Motor neuron (in vitro differentiated cells): Measurements from ENCODE around the gene TRIM32. TPM values are rescaled to one million over a fixed set of nuclear protein-coding genes. Genes with fewer than 3 reads are reported as not detected.
A peak's percentile ranks its signal among the peaks of the same experiment; 100 is the strongest.

Experiments used
- ATAC-seq, 8 experiments: fragments of 200-7000 bp; cut with Tn5 transposase; replicated peaks in 6 of 8; 2 replicates each; pipeline ENCODE4 v1.8.0; 2021; ENCODE audit warnings: mild to moderate bottlenecking in 8 of 8, moderate library complexity in 8 of 8
- H3K27ac ChIP-seq, 2 donors: fragments of 250-450 bp; sonication (Bioruptor Pico); 2 replicates each; pipeline ENCODE4 v1.9.0; 2021; ENCODE audit warnings: antibody characterized with exemption in 2 of 2, mild to moderate bottlenecking in 2 of 2, moderate library complexity in 1 of 2
- H3K4me1 ChIP-seq, 2 donors: fragments of 250-450 bp; sonication (Bioruptor Pico); replicated peaks in 1 of 2; 2 replicates each; pipeline ENCODE4 v1.6.1; 2021; ENCODE audit warnings: antibody characterized with exemption in 2 of 2, mild to moderate bottlenecking in 2 of 2, moderate library complexity in 1 of 2
- H3K4me3 ChIP-seq, 5 donors: fragments of 250-450 bp; sonication (Bioruptor Pico); 2 replicates each; pipeline ENCODE4 v1.9.0; 2021; ENCODE audit warnings: antibody characterized with exemption in 5 of 5, mild to moderate bottlenecking in 5 of 5, moderate library complexity in 4 of 5
- WGBS, 10 experiments: fragments of 450-650 bp; shearing (Covaris generic); methylation state at CpG; one replicate each; pipeline ENCODE4 v1.0.0; 2022; 5-methylcytosine and 5-hydroxymethylcytosine counted together
- in situ Hi-C, 9 experiments: fragments of 400-800 bp; cut with MboI; loops; one replicate each; pipeline ENCODE4 v1.15.0; 2021; ENCODE audit warnings: low sequenced_read_pairs in 9 of 9, low pct_unique_long_range_greater_than_20kb in 2 of 9; ENCODE audit not compliant: unreplicated experiment in 9 of 9
- total RNA-seq, 8 experiments: library from RNA; unstranded; fragments of 300-600 nt; gene quantifications; 2 replicates each; pipeline versions ENCODE4 v1.2.3 to v1.2.4, GENCODE V29; 2022

Gene TRIM32
- total RNA-seq, 8 experiments from 2014 or later = 12.1 to 20.8 (median 17.6) TPM

- ATAC-seq = no peak
- 64 to 100% (median 76%) methylated on average over 1 to 2 of the region's 2 CpGs; no CpG with 5 or more reads in 1 of the 10 experiments for WGBS, 10 experiments
- in situ Hi-C loops = no loop called here
- Histone ChIP-seq H3K27ac (no peak overlapping the region), H3K4me3 (no peak overlapping the region), H3K4me1 (peaks cover 9 to 23% of the 10 kb centered on the region in 2 donors)
Observed at GRCh38 chr9:116720111-116720510, 33.0 kb downstream of the TRIM32 start.

- in situ Hi-C loops = no loop called here
- Histone ChIP-seq H3K4me3 (no peak overlapping the region), H3K27ac (no peak overlapping the region), H3K4me1 (peaks cover 11 to 23% of the 10 kb centered on the region in 2 donors)
- WGBS, 10 experiments = 72 to 100% (median 90%) methylated on average over 1 to 3 of the region's 3 CpGs; no CpG with 5 or more reads in 3 of the 10 experiments
- ATAC-seq = no peak
Observed at GRCh38 chr9:116721411-116721810, 34.3 kb downstream of the TRIM32 start.

- no peak overlapping the region for H3K27ac ChIP-seq
- in situ Hi-C loops = no loop called here
- H3K4me1 ChIP-seq = peaks cover 14 to 23% of the 10 kb centered on the region in 2 donors
- no peak for ATAC-seq
- H3K4me3 ChIP-seq = no peak overlapping the region
- WGBS, 10 experiments = 43 to 100% (median 78%) methylated on average over 1 to 2 of the region's 2 CpGs; no CpG with 5 or more reads in 3 of the 10 experiments
Observed at GRCh38 chr9:116721944-116722343, 34.8 kb downstream of the TRIM32 start.

- 11 to 42% (median 20%) methylated on average over 1 to 3 of the region's 3 CpGs; no CpG with 5 or more reads in 1 of the 10 experiments for WGBS, 10 experiments
- H3K4me3 ChIP-seq = no peak overlapping the region
- no peak overlapping the region for H3K27ac ChIP-seq
- peak in 3 of 8 experiments; percentile 18 to 87 (median 64) for ATAC-seq
- peaks cover 14 to 17% of the 10 kb centered on the region in 2 donors for H3K4me1 ChIP-seq
- in situ Hi-C loops = no loop called here
Observed at GRCh38 chr9:116724123-116724522, 37.0 kb downstream of the TRIM32 start.

- peak in 3 of 8 experiments; percentile 30 to 52 (median 42) for ATAC-seq
- in situ Hi-C loops = loop anchor here in 2 of 9 experiments (25.0 kb wide), 2 partner anchors 136 to 261 kb away; no protein-coding TSS in a partner anchor
- H3K4me1 ChIP-seq = peaks cover 10 to 12% of the 10 kb centered on the region in 2 donors
- no peak overlapping the region for H3K4me3 ChIP-seq
- no peak overlapping the region for H3K27ac ChIP-seq
Observed at GRCh38 chr9:116726602-116727001, 39.5 kb downstream of the TRIM32 start.

- Histone ChIP-seq H3K4me3 (no peak overlapping the region), H3K4me1 (peaks cover 0 to 3% of the 10 kb centered on the region in 2 donors), H3K27ac (no peak overlapping the region)
- in situ Hi-C loops = loop anchor here in 4 of 9 experiments (10.0 to 25.0 kb wide), 4 partner anchors 122 to 254 kb away; no protein-coding TSS in a partner anchor
- 33 to 94% (median 50%) methylated on average over 1 to 9 of the region's 9 CpGs; no CpG with 5 or more reads in 3 of the 10 experiments for WGBS, 10 experiments
- ATAC-seq = no peak
Observed at GRCh38 chr9:116733010-116733641, 46.0 kb downstream of the TRIM32 start.

GRCh38 chr9:116736399-116737151 lies 49.5 kb downstream of the TRIM32 start:
- 0 to 80% (median 70%) methylated on average over 1 to 7 of the region's 8 CpGs for WGBS, 10 experiments
- peaks cover 6 to 9% of the 10 kb centered on the region in 2 donors for H3K4me1 ChIP-seq
- no peak overlapping the region for H3K4me3 ChIP-seq
- in situ Hi-C loops = loop anchor here in 4 of 9 experiments (5.0 to 25.0 kb wide), 5 partner anchors 118 to 251 kb away; no protein-coding TSS in a partner anchor
- ATAC-seq = peak in 6 of 8 experiments; percentile 16 to 71 (median 24)
- no peak overlapping the region for H3K27ac ChIP-seq

GRCh38 chr9:116737152-116737546 lies 50.0 kb downstream of the TRIM32 start:
- ATAC-seq = peak; percentile 87 to 98 (median 94)
- in situ Hi-C loops = loop anchor here in 4 of 9 experiments (5.0 to 25.0 kb wide), 5 partner anchors 118 to 250 kb away; no protein-coding TSS in a partner anchor
- Histone ChIP-seq H3K4me1 (peaks cover 6 to 9% of the 10 kb centered on the region in 2 donors), H3K27ac (no peak overlapping the region), H3K4me3 (no peak overlapping the region)
- WGBS, 10 experiments = 2 to 60% (median 11%) methylated on average over 4 to 12 of the region's 16 CpGs; no CpG with 5 or more reads in 3 of the 10 experiments

- H3K4me1 ChIP-seq = peaks cover 6 to 9% of the 10 kb centered on the region in 2 donors
- H3K4me3 ChIP-seq = no peak overlapping the region
- in situ Hi-C loops = loop anchor here in 3 of 9 experiments (10.0 to 25.0 kb wide), 3 partner anchors 104 to 246 kb away; no protein-coding TSS in a partner anchor
- H3K27ac ChIP-seq = peak overlapping the region in 1 of 2 donors; percentile 35
- ATAC-seq = peak in 2 of 8 experiments; percentile 37 to 70
- WGBS, 10 experiments = 20 to 83% (median 50%) methylated on average over 1 to 2 of the region's 3 CpGs; no CpG with 5 or more reads in 4 of the 10 experiments
Observed at GRCh38 chr9:116741086-116741740, 54.1 kb downstream of the TRIM32 start.

- no peak for ATAC-seq
- Histone ChIP-seq H3K4me3 (no peak overlapping the region), H3K4me1 (peaks cover 6 to 9% of the 10 kb centered on the region in 2 donors), H3K27ac (no peak overlapping the region)
- in situ Hi-C loops = loop anchor here in 3 of 9 experiments (10.0 to 25.0 kb wide), 3 partner anchors 103 to 246 kb away; no protein-coding TSS in a partner anchor
- 23 to 83% (median 60%) methylated on average over 1 to 2 of the region's 2 CpGs; no CpG with 5 or more reads in 2 of the 10 experiments for WGBS, 10 experiments
Observed at GRCh38 chr9:116741742-116742141, 54.6 kb downstream of the TRIM32 start.

- in situ Hi-C loops = loop anchor here in 3 of 9 experiments (10.0 to 25.0 kb wide), 3 partner anchors 96 to 238 kb away; no protein-coding TSS in a partner anchor
- 93 to 100% (median 100%) methylated on average over 1 to 3 of the region's 3 CpGs; no CpG with 5 or more reads in 5 of the 10 experiments for WGBS, 10 experiments
Observed at GRCh38 chr9:116749176-116749575, 62.1 kb downstream of the TRIM32 start.

GRCh38 chr9:116749772-116750171 lies 62.7 kb downstream of the TRIM32 start:
- in situ Hi-C loops = loop anchor here in 3 of 9 experiments (10.0 to 25.0 kb wide), 3 partner anchors 95 to 238 kb away; no protein-coding TSS in a partner anchor
- peak in 3 of 8 experiments; percentile 71 to 86 (median 84) for ATAC-seq
- Histone ChIP-seq H3K4me1 (no peaks in the 10 kb centered on the region), H3K4me3 (no peak overlapping the region), H3K27ac (no peak overlapping the region)
- WGBS, 10 experiments = 0 to 95% (median 71%) methylated on average over 1 to 2 of the region's 2 CpGs; no CpG with 5 or more reads in 1 of the 10 experiments

More at GRCh38 chr9:116749176-116749575, 62.1 kb downstream of the TRIM32 start:
- Histone ChIP-seq H3K4me1 (no peaks in the 10 kb centered on the region), H3K4me3 (no peak overlapping the region), H3K27ac (no peak overlapping the region)
- no peak for ATAC-seq
